HL-60 (cell line): ENCODE results near the gene TDRD9.

Experiments
- DNase-seq, 2 experiments: peaks; one replicate each; pipeline ENCODE4 v3.0.0-alpha.2; 2010 to 2020; ENCODE audit warnings: low read depth in 1 of 2, low spot score in 1 of 2
- H3K27ac ChIP-seq: fragments of 250-450 bp; sonication (Bioruptor Pico); replicated peaks from 2 replicates; pipeline ENCODE4 v1.5.1; 2020; ENCODE audit warnings: mild to moderate bottlenecking, moderate library complexity
- H3K27me3 ChIP-seq: fragments of 250-450 bp; sonication (Bioruptor Pico); 2 replicates; pipeline ENCODE4 v1.5.1; 2021; ENCODE audit warnings: mild to moderate bottlenecking, moderate library complexity; ENCODE audit not compliant: insufficient read depth, poor library complexity, severe bottlenecking
- H3K4me3 ChIP-seq: replicated peaks from 2 replicates; pipeline ENCODE4 v1.5.1; 2011; ENCODE audit warnings: mild to moderate bottlenecking, control low read depth, low read length; ENCODE audit not compliant: insufficient read depth
- CTCF ChIP-seq: IDR thresholded peaks from one replicate; pipeline ENCODE4 v1.5.1; 2011; ENCODE audit warnings: low read length, control low read depth, inconsistent platforms; ENCODE audit not compliant: insufficient read depth
- GABPA ChIP-seq: IDR thresholded peaks from 2 replicates; pipeline ENCODE4 v1.6.1; 2012; ENCODE audit warnings: low read depth
- POLR2AphosphoS5 ChIP-seq: IDR thresholded peaks from 2 replicates; pipeline ENCODE4 v1.6.1; 2012; ENCODE audit warnings: low read depth
- REST ChIP-seq: IDR thresholded peaks from 2 replicates; pipeline ENCODE4 v1.6.1; 2012; ENCODE audit warnings: low read depth; ENCODE audit not compliant: insufficient replicate concordance
- SPI1 ChIP-seq: IDR thresholded peaks from 2 replicates; pipeline ENCODE4 v1.6.1; 2012; ENCODE audit warnings: low read depth, mild to moderate bottlenecking, borderline replicate concordance

TDRD9 gene

GRCh38 chr14:104062281-104062680 lies 134.0 kb downstream of the TDRD9 start:
- Histone ChIP-seq H3K4me3 (no peak overlapping the region), H3K27me3 (peaks cover 4% of the 10 kb centered on the region), H3K27ac (no peak overlapping the region)
- TF ChIP-seq SPI1 (no peak), CTCF (no peak)
- DNase-seq = no peak

GRCh38 chr14:104064003-104064402 lies 135.7 kb downstream of the TDRD9 start:
- Histone ChIP-seq H3K27ac (no peak overlapping the region), H3K4me3 (no peak overlapping the region), H3K27me3 (peaks cover 4% of the 10 kb centered on the region)
- TF ChIP-seq GABPA = no peak
- no peak for TF ChIP-seq REST
- TF ChIP-seq SPI1 = no peak
- no peak for TF ChIP-seq POLR2AphosphoS5
- no peak for TF ChIP-seq CTCF
- DNase-seq = no peak

- TF ChIP-seq CTCF (no peak), POLR2AphosphoS5 (no peak)
- Histone ChIP-seq H3K4me3 (no peak overlapping the region), H3K27ac (no peak overlapping the region), H3K27me3 (peaks cover 8% of the 10 kb centered on the region)
- no peak for DNase-seq
These were observed 138.0 kb downstream of the TDRD9 start for GRCh38 chr14:104066279-104066678.

GRCh38 chr14:104066719-104067295 lies 138.6 kb downstream of the TDRD9 start:
- Histone ChIP-seq H3K27me3 (peaks cover 5% of the 10 kb centered on the region), H3K4me3 (no peak overlapping the region), H3K27ac (no peak overlapping the region)
- TF ChIP-seq GABPA (no peak), REST (no peak)
- DNase-seq = no peak
